Activated T-cell treated with anti-CD3 and anti-CD28 coated beads for 48 hours (primary cell): ENCODE results near the gene JARID2.
"Not testable (repeated sequence)": the region's sequence is repeated elsewhere in the genome, so short reads cannot be mapped to it uniquely, and the experiment has no call there.

ENCODE experiments used
- DNase-seq: peaks from one replicate; pipeline ENCODE4 v3.0.0-alpha.2; 2020; ENCODE audit warnings: low read depth

Gene JARID2

GRCh38 chr6:15312500-15312899 is 66.6 kb downstream of the JARID2 start:
- no peak for DNase-seq

GRCh38 chr6:15313367-15313766 is 67.5 kb downstream of the JARID2 start:
- DNase-seq: no peak

GRCh38 chr6:15316754-15317153 is 70.9 kb downstream of the JARID2 start:
- no peak for DNase-seq

DNA sequence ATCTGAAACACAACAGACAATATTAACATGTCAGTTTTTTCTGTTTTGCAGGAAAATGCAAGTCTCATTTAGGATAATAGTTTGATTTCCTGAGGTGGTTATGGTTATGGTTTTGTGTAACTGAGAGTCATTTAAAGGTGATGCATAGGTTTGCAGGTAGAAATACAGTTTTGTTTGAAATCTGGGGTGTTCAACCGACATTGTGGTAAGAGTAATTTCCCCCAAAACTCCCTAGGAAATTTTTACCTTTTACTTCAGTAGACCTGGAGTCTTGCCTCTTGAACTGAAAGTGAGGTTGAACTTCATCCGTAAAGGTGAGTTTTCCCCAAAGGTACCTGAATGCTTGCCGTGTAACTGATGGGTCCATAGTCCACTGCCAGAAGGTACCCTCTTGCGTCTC is 71.4 kb downstream of the JARID2 start:
- DNase-seq: no peak

DNA sequence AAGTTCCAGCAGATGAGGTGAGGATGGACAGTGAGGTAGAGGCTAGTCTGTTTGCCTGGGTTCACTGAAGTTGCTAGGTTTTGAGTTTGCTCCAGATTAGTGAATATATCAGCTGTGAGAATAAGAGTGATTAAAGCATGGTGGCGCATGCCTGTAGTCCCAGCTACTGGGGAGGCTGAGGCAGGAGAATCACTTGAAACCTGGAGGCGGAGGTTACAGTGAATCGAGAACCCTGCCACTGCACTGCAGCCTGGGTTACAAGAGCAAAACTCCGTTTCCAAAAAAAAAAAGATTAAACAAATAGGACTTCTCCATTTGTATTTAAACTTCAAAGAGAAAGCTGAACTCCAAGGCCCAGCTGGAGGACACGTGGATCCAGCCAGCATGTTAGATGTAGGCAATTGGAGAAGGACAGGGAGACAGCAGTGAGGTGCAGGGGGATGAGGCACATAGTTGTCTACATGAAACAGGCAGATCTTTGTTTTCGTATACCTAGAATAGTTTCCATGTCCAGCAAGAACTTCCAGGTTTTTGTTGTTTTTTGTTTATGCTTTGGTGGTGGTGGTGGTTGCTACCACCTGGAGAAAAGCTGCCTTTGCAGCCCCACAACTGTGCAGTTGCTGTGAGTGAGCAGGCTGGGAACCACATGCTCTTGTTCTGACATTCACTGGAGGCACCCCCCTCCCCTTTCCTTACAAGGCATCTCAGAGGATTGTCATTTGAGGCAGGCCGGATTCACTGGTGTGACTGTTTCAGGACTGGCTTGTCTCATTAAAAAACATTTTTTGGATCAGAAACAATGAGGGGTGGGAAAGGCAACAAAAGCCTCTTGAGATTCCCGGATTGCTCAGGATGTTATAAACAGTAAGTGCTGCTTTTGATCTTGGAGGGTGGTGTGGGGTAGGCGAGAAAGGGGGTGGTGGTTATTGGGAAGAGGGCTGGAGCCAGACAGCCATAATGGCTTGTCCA is 72.3 kb downstream of the JARID2 start:
- no peak for DNase-seq

GRCh38 chr6:15319677-15320076 is 73.8 kb downstream of the JARID2 start:
- DNase-seq: no peak

DNA sequence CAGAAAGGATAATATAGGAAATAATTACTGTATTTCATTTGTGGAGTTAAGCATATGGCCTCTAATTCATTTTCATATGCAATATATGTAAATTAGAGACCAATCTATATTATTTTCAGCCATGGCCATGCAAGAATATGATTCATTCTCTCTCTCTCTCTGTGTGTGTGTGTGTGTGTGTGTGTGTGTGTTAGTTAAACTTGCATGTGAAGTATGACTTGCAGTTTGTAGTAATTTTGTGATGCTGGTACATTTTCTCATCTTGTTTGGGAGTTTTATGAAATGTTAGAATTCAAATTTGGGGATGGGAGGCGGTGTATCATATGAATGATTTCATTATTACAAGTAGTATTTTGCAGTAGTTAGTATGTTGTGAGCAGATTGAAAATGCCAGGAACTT is 74.8 kb downstream of the JARID2 start:
- DNase-seq: no peak

GRCh38 chr6:15322184-15322583 is 76.3 kb downstream of the JARID2 start:
- no peak for DNase-seq

DNA sequence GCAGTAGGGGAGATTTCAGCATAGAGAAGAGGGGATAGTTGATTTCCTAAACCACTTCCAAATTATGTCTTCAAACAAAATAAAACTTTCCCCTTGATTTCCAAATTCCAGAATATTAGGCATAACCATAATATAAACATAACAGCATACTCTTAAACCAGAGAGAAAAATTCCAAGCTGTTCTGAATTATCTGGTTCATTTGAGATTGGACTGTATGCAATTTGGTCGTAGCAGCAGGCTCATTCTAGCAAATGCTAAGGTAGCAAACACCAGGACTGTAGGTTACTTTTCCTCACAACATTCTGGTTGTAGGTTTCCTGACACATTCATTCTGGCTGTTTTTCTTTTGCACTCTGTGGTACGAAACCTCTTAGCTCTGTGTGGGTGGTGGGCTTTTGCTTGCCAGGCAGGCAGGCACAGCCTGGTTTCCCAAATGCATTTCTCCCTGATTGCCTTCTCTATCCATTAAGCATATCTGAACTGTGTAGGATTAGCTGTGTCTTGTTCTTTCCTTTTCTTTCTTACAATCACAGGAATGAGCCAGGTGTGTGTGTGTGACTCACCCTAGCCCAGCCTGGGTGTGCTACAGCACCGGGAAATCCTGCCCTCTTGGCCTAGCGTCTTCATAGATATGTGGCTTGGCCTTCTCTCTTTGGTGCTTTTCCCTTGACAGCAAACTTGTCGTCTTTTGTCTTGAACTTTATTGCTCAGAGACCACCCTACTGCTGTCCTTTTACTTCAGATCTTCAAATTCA is 77.1 kb downstream of the JARID2 start:
- DNase-seq: no peak

DNA sequence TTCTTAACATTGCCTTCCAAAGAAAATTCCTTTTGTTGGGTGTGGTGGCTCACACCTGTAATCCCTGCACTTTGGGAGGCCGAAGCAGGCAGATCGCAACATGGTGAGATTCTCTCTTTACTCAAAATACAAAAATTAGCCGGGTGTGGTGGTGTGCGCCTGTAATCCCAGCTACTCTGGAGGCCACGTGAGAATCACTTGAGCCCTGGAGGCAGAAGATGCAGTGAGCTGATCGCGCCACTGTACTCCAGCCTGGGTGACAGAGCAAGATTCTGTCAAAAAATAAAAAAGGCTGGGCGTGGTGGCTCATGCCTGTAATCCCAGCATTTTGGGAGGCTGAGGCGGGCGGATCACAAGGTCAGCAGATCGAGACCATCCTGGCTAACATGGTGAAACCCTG is 77.7 kb downstream of the JARID2 start:
- DNase-seq: not testable (repeated sequence)

DNA sequence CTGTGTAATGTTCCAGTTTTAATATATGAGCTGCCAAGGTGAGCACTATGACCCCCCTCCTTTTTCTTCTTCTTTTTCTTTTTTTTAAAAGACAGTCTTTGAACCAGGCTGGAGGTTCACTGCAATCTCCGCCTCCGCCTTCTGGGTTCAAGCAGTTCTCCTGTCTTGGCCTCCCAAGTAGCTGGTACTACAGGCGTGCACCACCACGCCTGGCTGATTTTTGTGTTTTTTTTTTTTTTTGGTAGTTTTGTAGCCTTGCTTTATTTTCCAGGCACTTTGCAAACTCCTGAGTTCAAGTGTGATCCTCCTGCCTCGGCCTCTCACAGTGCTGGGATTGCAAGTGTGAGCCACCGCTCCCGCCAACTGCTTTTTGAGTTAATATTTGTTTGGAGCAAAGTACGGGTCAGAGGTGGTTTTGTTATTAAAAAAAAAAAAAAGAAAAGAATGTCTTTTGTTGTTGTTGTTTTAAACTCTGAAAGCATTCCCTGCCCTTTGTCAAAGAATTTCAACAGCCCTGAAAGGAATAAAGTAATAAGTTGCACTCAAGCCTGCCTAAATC is 78.6 kb downstream of the JARID2 start:
- DNase-seq: no peak

GRCh38 chr6:15325540-15325955 is 79.7 kb downstream of the JARID2 start:
- no peak for DNase-seq

- no peak for DNase-seq
Measured at GRCh38 chr6:15326067-15326614, 80.3 kb downstream of the JARID2 start.

DNA sequence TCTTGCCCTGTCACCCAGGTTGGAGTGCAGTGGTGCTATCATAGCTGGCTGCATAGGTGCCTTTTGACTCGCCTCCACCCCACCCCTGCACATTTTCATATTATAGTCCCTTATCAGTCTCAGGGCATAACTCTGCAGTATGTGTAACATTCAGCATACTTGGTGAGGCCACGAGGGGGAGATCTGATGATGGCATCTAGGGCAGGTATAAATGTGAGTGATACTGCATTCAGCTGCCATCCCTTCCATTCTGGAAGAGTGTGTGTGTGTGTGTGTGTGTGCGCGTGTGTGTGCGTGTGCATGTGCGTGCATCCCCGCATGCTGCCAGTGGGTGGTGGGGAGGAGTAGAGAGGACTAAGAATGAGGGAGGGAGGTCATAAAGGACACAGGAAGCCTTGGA is 81.4 kb downstream of the JARID2 start:
- DNase-seq: peak; percentile 22

GRCh38 chr6:15329197-15329671 is 83.4 kb downstream of the JARID2 start:
- DNase-seq: no peak

DNA sequence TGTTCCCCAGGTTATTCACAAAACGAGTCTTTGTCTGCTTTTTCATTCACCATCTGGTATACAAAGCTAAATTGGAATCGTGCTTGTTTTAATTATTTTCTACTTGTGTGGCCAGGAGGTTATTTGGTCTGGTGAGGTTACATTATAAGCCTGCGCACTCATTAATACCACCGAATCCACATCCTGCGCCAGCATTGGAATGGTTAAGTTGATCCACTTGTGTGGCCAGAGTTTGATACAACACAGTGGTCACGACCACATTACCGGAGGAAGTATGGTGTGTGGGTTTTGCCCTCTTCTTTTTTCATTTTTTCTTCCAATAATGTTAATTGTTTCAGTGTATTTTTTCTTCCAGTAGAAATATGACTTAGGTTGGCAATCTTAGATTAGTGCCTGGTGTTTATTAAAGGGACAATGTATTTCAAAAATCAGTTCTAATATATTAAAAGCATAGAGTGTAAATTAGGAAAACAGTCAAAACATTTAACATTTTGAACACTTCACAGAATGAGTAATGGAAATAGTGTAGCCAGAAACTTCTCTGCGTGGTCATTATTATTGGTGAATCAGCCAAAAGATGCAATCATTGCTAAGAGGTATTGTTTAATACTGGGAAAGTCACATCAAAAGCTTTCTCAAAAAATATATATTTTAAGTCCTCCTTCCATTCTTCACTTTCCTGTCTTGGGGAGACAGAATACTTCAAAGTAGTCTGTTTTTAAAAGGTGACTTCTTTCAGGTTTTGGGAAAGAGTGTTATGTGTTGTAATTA is 84.5 kb downstream of the JARID2 start:
- DNase-seq: no peak

DNA sequence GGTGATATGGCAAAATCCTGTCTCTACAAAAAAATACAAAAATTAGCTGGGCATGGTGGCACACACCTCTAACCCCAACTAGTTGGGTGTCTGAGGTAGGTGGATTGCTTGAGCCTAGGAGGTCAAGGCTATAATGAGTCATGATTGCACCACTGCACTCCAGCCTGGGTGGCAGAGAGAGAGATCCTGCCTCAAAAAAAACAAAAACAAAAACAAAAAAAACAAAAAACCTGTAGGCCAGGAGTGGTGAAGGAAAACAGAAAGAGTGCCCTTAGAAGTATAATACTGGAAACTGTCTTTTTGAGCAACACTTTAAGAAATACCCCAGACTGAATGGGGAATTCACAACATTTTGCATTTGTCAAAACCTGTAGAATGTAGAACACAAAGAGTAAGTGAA is 85.3 kb downstream of the JARID2 start:
- DNase-seq: no peak

GRCh38 chr6:15331629-15332251 is 85.9 kb downstream of the JARID2 start:
- no peak for DNase-seq

- no peak for DNase-seq
Measured at GRCh38 chr6:15332446-15332845, 86.6 kb downstream of the JARID2 start.

DNA sequence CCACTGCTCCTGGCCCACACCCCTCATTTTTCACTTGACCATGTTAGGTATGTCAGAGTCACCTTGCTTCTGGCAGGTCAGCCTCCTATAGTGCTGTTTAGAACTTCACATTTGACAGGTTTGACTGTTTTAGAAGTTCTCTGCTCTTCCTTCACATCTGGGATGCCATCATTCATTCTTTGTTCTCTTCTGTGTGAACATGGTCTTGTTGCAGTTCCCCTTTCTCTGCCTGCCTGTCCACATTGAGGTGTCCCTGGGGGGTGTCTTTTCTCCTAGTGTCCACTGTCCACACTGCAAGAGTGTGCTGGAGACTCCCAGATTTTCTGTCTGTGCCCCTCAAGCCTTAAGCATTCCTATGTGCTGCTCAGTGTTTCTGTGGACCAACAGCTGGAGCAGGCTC is 89.5 kb downstream of the JARID2 start:
- DNase-seq: no peak

- DNase-seq: no peak
Measured at GRCh38 chr6:15335916-15336315, 90.0 kb downstream of the JARID2 start.
